GM12865 (cell line): ENCODE measurements around the gene ADCY5.
A peak's percentile ranks its signal among the peaks of the same experiment; 100 is the strongest.

Experiments used
- DNase-seq: peaks from one replicate; pipeline ENCODE4 v3.0.0; 2010; ENCODE audit warnings: low read depth
- H3K4me3 ChIP-seq: 2 replicates; pipeline ENCODE4 v1.5.1; 2011; ENCODE audit warnings: mild to moderate bottlenecking, low read depth, low read length, control low read depth
- CTCF ChIP-seq: IDR thresholded peaks from 2 replicates; pipeline ENCODE4 v1.5.1; 2011; ENCODE audit warnings: low read length, control low read depth, low read depth, inconsistent platforms; ENCODE audit not compliant: insufficient read depth; ENCODE audit errors: missing control alignments

Gene ADCY5

GRCh38 chr3:123347691-123348264 is 101.1 kb downstream of the ADCY5 start:
- no peak for TF ChIP-seq CTCF
- no peak for DNase-seq

DNA sequence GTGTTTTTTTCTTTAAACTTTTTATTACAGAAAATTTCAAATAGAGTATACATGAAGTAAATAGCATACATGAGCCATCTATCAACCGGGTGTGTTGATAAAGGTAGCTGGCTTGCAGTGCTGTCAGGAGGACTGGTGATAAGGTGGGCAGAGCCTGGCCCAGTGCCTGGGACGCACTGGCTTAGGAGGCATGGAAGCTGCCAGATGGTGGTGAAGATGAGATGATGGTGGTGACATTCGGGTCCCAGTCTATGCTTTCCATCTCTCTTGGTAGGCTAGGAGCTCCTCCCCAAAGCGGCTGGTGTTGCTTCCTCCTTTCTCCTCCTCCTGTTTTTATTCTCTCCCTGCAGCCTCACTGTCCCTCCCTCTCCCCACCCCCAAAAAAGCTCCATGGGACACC is 101.7 kb downstream of the ADCY5 start:
- TF ChIP-seq CTCF, result no peak
- DNase-seq, result no peak
- H3K4me3 ChIP-seq, result no peak overlapping the region

More at GRCh38 chr3:123347691-123348264, 101.1 kb downstream of the ADCY5 start:
- no peak overlapping the region for H3K4me3 ChIP-seq

- no peak for DNase-seq
- no peak overlapping the region for H3K4me3 ChIP-seq
- no peak for TF ChIP-seq CTCF
These were observed 102.9 kb downstream of the ADCY5 start for GRCh38 chr3:123346021-123346420.

DNA sequence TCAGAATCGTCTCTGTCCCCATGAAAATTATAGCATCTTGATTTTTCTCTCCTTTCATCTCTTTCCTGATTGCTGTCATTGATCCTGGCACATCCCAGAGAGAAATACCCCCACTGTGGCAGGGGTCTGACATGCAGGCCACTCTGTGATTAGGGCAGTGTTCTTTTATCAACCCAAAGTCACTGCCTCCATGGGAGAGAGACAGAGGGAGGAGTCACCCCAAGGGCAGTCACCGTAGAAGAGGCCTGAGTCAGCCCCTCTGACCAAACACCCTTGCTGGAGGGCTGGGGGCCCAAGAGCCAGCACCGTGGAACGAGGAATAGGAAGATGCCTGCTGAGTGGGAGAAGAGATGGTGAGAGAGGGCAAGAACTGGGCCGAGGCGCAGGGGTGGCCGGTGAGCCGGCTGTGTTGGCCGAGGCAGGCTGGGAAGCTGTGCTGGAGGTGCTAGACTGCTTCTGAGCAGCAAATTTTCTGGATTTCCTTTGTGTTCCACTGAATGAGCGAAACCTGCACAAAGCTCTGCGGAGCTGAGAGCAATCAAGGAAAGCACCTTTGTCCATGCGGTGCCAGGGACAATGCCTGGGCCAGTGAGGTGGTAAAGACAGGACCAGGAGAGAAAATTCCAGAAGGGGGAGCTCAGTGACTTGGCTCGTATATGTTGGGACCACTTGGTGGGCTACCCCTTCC is 103.8 kb downstream of the ADCY5 start:
- DNase-seq, result no peak
- no peak for TF ChIP-seq CTCF
- no peak overlapping the region for H3K4me3 ChIP-seq

GRCh38 chr3:123344175-123344906 is 104.5 kb downstream of the ADCY5 start:
- DNase-seq, result peak; percentile 31
- no peak for TF ChIP-seq CTCF

GRCh38 chr3:123343296-123344174 is 105.4 kb downstream of the ADCY5 start:
- no peak for TF ChIP-seq CTCF
- DNase-seq, result no peak
- H3K4me3 ChIP-seq, result no peak overlapping the region

More at GRCh38 chr3:123344175-123344906, 104.5 kb downstream of the ADCY5 start:
- H3K4me3 ChIP-seq, result no peak overlapping the region
